ENCODE results near the gene POFUT2.
"Not testable (repeated sequence)": the region's sequence is repeated elsewhere in the genome, so short reads cannot be mapped to it uniquely, and the experiment has no call there.

POFUT2 gene

GRCh38 chr21:45308194-45309068, 20.7 kb upstream of the POFUT2 start:
- ATAC-seq (peak; percentile 11), DNase-seq (no peak)
- Mint-ChIP-seq H3K4me3 (no peak overlapping the region), H3K4me1 (peaks cover 37% of the 10 kb centered on the region), H3K27ac (peak overlapping the region; percentile 12), H3K36me3 (ENCODE audit: low read depth) (no peaks in the 10 kb centered on the region), H3K27me3 (peaks cover 4% of the 10 kb centered on the region), H3K9me3 (peaks cover 5% of the 10 kb centered on the region)

GRCh38 chr21:45307597-45308158, 20.0 kb upstream of the POFUT2 start:
- not testable (repeated sequence) for H3K9me3 Mint-ChIP-seq; H3K27me3 Mint-ChIP-seq; H3K4me3 Mint-ChIP-seq; H3K36me3 Mint-ChIP-seq (ENCODE audit: low read depth); DNase-seq; H3K27ac Mint-ChIP-seq; ATAC-seq
- peaks cover 41% of the 10 kb centered on the region for H3K4me1 Mint-ChIP-seq

GRCh38 chr21:45306832-45307571, 19.3 kb upstream of the POFUT2 start:
- DNase-seq (no peak), ATAC-seq (no peak)
- Mint-ChIP-seq H3K4me3 (no peak overlapping the region), H3K9me3 (peaks cover 1% of the 10 kb centered on the region), H3K27me3 (peaks cover 2% of the 10 kb centered on the region), H3K36me3 (ENCODE audit: low read depth) (no peaks in the 10 kb centered on the region), H3K27ac (no peak overlapping the region), H3K4me1 (peaks cover 39% of the 10 kb centered on the region)

GRCh38 chr21:45306453-45306831, 18.7 kb upstream of the POFUT2 start:
- no peak overlapping the region for H3K27ac Mint-ChIP-seq

GRCh38 chr21:45305836-45306235, 18.1 kb upstream of the POFUT2 start:
- no peak for DNase-seq
- peaks cover 41% of the 10 kb centered on the region for H3K4me1 Mint-ChIP-seq

More at GRCh38 chr21:45306453-45306831, 18.7 kb upstream of the POFUT2 start:
- no peaks in the 10 kb centered on the region for H3K9me3 Mint-ChIP-seq
- H3K4me3 Mint-ChIP-seq: no peak overlapping the region
- H3K4me1 Mint-ChIP-seq: peaks cover 41% of the 10 kb centered on the region
- no peak for ATAC-seq
- no peak for DNase-seq
- no peaks in the 10 kb centered on the region for H3K27me3 Mint-ChIP-seq
- H3K36me3 Mint-ChIP-seq (ENCODE audit: low read depth): no peaks in the 10 kb centered on the region

GRCh38 chr21:45304945-45305344, 17.2 kb upstream of the POFUT2 start:
- Mint-ChIP-seq H3K27ac (no peak overlapping the region), H3K27me3 (no peaks in the 10 kb centered on the region), H3K9me3 (no peaks in the 10 kb centered on the region), H3K4me3 (no peak overlapping the region), H3K4me1 (peaks cover 41% of the 10 kb centered on the region), H3K36me3 (ENCODE audit: low read depth) (no peaks in the 10 kb centered on the region)
- peak; percentile 62 for ATAC-seq
- DNase-seq: peak; percentile 32

More at GRCh38 chr21:45305836-45306235, 18.1 kb upstream of the POFUT2 start:
- H3K27me3 Mint-ChIP-seq: no peaks in the 10 kb centered on the region
- no peaks in the 10 kb centered on the region for H3K36me3 Mint-ChIP-seq (ENCODE audit: low read depth)
- H3K4me3 Mint-ChIP-seq: no peak overlapping the region
- no peak overlapping the region for H3K27ac Mint-ChIP-seq
- ATAC-seq: no peak
- H3K9me3 Mint-ChIP-seq: no peaks in the 10 kb centered on the region

GRCh38 chr21:45304476-45304830, 16.8 kb upstream of the POFUT2 start:
- H3K4me1 Mint-ChIP-seq: peaks cover 39% of the 10 kb centered on the region
- H3K9me3 Mint-ChIP-seq: no peaks in the 10 kb centered on the region
- H3K27me3 Mint-ChIP-seq: no peaks in the 10 kb centered on the region
- DNase-seq (no peak), ATAC-seq (no peak)
- no peaks in the 10 kb centered on the region for H3K36me3 Mint-ChIP-seq (ENCODE audit: low read depth)
- no peak overlapping the region for H3K4me3 Mint-ChIP-seq
- peak overlapping the region; percentile 59 for H3K27ac Mint-ChIP-seq

- no peak overlapping the region for H3K4me3 Mint-ChIP-seq
These were observed 16.2 kb upstream of the POFUT2 start for GRCh38 chr21:45303751-45304475.

GRCh38 chr21:45303091-45303615, 15.5 kb upstream of the POFUT2 start:
- ATAC-seq (no peak), DNase-seq (no peak)
- Mint-ChIP-seq H3K4me3 (no peak overlapping the region), H3K9me3 (no peaks in the 10 kb centered on the region), H3K27ac (no peak overlapping the region), H3K27me3 (no peaks in the 10 kb centered on the region), H3K4me1 (peaks cover 30% of the 10 kb centered on the region), H3K36me3 (ENCODE audit: low read depth) (no peaks in the 10 kb centered on the region)

More at GRCh38 chr21:45303751-45304475, 16.2 kb upstream of the POFUT2 start:
- ATAC-seq: no peak
- Mint-ChIP-seq H3K4me1 (peaks cover 34% of the 10 kb centered on the region), H3K36me3 (ENCODE audit: low read depth) (no peaks in the 10 kb centered on the region), H3K27ac (peak overlapping the region; percentile 59), H3K27me3 (no peaks in the 10 kb centered on the region), H3K9me3 (no peaks in the 10 kb centered on the region)
- no peak for DNase-seq

GRCh38 chr21:45302082-45303061, 14.7 kb upstream of the POFUT2 start:
- peaks cover 27% of the 10 kb centered on the region for H3K4me1 Mint-ChIP-seq
- no peaks in the 10 kb centered on the region for H3K27me3 Mint-ChIP-seq
- no peaks in the 10 kb centered on the region for H3K36me3 Mint-ChIP-seq (ENCODE audit: low read depth)
- DNase-seq: peak; percentile 48
- H3K9me3 Mint-ChIP-seq: no peaks in the 10 kb centered on the region
- ATAC-seq: peak; percentile 57
- no peak overlapping the region for H3K27ac Mint-ChIP-seq
- H3K4me3 Mint-ChIP-seq: no peak overlapping the region

GRCh38 chr21:45301521-45302081, 13.9 kb upstream of the POFUT2 start:
- H3K27ac Mint-ChIP-seq: no peak overlapping the region
- H3K36me3 Mint-ChIP-seq (ENCODE audit: low read depth): no peaks in the 10 kb centered on the region
- no peak overlapping the region for H3K4me3 Mint-ChIP-seq
- no peaks in the 10 kb centered on the region for H3K9me3 Mint-ChIP-seq
- ATAC-seq (no peak), DNase-seq (no peak)
- H3K4me1 Mint-ChIP-seq: peaks cover 27% of the 10 kb centered on the region
- H3K27me3 Mint-ChIP-seq: no peaks in the 10 kb centered on the region

GRCh38 chr21:45300786-45301520, 13.3 kb upstream of the POFUT2 start:
- Mint-ChIP-seq H3K4me3 (no peak overlapping the region), H3K27ac (no peak overlapping the region), H3K27me3 (no peaks in the 10 kb centered on the region), H3K9me3 (no peaks in the 10 kb centered on the region), H3K4me1 (peaks cover 26% of the 10 kb centered on the region), H3K36me3 (ENCODE audit: low read depth) (no peaks in the 10 kb centered on the region)
- DNase-seq (no peak), ATAC-seq (no peak)
